HepG2 (cell line): ENCODE measurements around the gene DCLRE1C. TPM values are rescaled to one million over a fixed set of nuclear protein-coding genes. Genes with fewer than 3 reads are reported as not detected.

Experiments
- SP2 ChIP-seq: sonication (generic); formaldehyde crosslinking; IDR thresholded peaks from 2 replicates; pipeline ENCODE4 v1.5.1; 2020; ENCODE audit warnings: mild to moderate bottlenecking, missing genetic modification reagents
- ZC3H13 ChIP-seq: sonication (generic); formaldehyde crosslinking; IDR thresholded peaks from 2 replicates; pipeline ENCODE4 v1.8.1; 2023; ENCODE audit warnings: mild to moderate bottlenecking, missing genetic modification reagents, moderate library complexity
- ZNF234 ChIP-seq: sonication (generic); formaldehyde crosslinking; conservative IDR thresholded peaks from 2 replicates; pipeline ENCODE4 v1.5.1; 2020; ENCODE audit warnings: mild to moderate bottlenecking, missing genetic modification reagents
- polyA plus RNA-seq, 8 experiments: library from polyadenylated mRNA; depleted of rRNA in 3 of 8; stranded (reverse) in 7 of 8; unstranded in 1 of 8; fragments of >200 nt; fragmentation: Illumina TruSeq in 4 of 8; extraction: Trizol in 4 of 8; gene quantifications; 2 replicates each; pipeline versions ENCODE4 v1.2.1 to v1.2.3, GENCODE V29; 2011 to 2016; ENCODE audit warnings: low read depth in 4 of 8, missing spikeins in 1 of 8, mixed read lengths in 1 of 8; ENCODE audit not compliant: insufficient read depth in 1 of 8
- total RNA-seq, 5 experiments: library from RNA; depleted of rRNA; stranded (reverse); fragments of >200 nt; fragmentation: Illumina TruSeq; extraction: Trizol; gene quantifications; 2 replicates each; pipeline ENCODE4 v1.2.3, GENCODE V29; 2016; ENCODE audit warnings: low read depth in 1 of 5
- TF ChIP-seq, protein P1 (sequence below): sonication (generic); formaldehyde crosslinking; IDR thresholded peaks from 2 replicates; pipeline ENCODE4 v1.5.1; 2020; ENCODE audit warnings: mild to moderate bottlenecking, missing genetic modification reagents, borderline replicate concordance
- TF ChIP-seq, protein P2 (sequence below): sonication (generic); formaldehyde crosslinking; IDR thresholded peaks from 2 replicates; pipeline ENCODE4 v1.5.0; 2020; ENCODE audit warnings: mild to moderate bottlenecking, missing genetic modification reagents

Gene DCLRE1C
- total and polyA plus RNA-seq, 2 of the 13 experiments (the other 11 are each of a cell fraction or from before 2014, with no cell fraction given), result 3.0 to 10.3 TPM

DNA sequence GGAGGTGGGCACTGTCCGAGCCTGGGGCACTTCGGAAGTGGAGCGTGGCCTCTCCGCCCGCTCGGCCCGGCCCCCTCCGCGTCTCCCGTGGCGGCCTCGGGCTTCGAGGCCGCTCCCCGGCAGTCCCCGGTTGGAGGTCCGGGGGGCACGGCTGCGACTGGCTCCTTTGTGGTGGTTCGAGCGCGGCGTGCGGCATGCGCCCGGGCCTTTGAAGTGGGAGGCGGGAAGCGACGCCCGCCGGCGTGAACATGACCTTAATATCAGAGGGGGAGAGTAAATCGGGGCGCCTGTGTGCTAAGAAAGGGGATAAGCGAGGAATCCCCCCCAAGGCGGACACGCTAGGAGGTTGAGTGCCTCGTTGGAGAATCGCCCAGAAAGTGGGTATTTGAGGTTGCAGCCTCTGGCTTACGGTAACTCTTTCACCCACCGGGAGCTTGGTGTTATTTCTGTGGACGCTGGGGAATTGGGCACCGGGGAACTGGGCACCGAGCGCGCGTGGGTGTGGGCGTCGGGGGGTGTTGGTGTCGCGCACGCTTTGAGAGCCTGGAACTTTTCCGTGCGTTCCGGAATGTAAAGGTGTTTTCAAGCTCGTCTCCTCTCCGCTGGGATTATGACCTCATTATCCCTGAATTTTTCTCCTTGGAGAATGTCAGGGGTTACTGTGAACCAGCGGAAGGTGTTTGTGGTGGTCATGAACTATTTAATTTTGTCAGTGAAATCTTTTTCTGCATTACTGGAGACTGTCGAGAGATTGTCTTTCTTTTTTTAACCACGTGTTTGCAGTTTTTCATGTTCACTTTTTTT, 74.6 kb downstream of the DCLRE1C start (continued):
- TF ChIP-seq, protein P1, sequence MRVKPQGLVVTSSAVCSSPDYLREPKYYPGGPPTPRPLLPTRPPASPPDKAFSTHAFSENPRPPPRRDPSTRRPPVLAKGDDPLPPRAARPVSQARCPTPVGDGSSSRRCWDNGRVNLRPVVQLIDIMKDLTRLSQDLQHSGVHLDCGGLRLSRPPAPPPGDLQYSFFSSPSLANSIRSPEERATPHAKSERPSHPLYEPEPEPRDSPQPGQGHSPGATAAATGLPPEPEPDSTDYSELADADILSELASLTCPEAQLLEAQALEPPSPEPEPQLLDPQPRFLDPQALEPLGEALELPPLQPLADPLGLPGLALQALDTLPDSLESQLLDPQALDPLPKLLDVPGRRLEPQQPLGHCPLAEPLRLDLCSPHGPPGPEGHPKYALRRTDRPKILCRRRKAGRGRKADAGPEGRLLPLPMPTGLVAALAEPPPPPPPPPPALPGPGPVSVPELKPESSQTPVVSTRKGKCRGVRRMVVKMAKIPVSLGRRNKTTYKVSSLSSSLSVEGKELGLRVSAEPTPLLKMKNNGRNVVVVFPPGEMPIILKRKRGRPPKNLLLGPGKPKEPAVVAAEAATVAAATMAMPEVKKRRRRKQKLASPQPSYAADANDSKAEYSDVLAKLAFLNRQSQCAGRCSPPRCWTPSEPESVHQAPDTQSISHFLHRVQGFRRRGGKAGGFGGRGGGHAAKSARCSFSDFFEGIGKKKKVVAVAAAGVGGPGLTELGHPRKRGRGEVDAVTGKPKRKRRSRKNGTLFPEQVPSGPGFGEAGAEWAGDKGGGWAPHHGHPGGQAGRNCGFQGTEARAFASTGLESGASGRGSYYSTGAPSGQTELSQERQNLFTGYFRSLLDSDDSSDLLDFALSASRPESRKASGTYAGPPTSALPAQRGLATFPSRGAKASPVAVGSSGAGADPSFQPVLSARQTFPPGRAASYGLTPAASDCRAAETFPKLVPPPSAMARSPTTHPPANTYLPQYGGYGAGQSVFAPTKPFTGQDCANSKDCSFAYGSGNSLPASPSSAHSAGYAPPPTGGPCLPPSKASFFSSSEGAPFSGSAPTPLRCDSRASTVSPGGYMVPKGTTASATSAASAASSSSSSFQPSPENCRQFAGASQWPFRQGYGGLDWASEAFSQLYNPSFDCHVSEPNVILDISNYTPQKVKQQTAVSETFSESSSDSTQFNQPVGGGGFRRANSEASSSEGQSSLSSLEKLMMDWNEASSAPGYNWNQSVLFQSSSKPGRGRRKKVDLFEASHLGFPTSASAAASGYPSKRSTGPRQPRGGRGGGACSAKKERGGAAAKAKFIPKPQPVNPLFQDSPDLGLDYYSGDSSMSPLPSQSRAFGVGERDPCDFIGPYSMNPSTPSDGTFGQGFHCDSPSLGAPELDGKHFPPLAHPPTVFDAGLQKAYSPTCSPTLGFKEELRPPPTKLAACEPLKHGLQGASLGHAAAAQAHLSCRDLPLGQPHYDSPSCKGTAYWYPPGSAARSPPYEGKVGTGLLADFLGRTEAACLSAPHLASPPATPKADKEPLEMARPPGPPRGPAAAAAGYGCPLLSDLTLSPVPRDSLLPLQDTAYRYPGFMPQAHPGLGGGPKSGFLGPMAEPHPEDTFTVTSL, result 0 out of 2 replicates have a peak, but pooled peaks have one; percentile 16
- TF ChIP-seq, protein P2, sequence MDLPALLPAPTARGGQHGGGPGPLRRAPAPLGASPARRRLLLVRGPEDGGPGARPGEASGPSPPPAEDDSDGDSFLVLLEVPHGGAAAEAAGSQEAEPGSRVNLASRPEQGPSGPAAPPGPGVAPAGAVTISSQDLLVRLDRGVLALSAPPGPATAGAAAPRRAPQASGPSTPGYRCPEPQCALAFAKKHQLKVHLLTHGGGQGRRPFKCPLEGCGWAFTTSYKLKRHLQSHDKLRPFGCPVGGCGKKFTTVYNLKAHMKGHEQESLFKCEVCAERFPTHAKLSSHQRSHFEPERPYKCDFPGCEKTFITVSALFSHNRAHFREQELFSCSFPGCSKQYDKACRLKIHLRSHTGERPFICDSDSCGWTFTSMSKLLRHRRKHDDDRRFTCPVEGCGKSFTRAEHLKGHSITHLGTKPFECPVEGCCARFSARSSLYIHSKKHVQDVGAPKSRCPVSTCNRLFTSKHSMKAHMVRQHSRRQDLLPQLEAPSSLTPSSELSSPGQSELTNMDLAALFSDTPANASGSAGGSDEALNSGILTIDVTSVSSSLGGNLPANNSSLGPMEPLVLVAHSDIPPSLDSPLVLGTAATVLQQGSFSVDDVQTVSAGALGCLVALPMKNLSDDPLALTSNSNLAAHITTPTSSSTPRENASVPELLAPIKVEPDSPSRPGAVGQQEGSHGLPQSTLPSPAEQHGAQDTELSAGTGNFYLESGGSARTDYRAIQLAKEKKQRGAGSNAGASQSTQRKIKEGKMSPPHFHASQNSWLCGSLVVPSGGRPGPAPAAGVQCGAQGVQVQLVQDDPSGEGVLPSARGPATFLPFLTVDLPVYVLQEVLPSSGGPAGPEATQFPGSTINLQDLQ (CRISPR knock-in tag), result no peak
- TF ChIP-seq ZC3H13 (CRISPR knock-in tag) (0 out of 2 replicates have a peak, but pooled peaks have one; percentile 72), ZNF234 (CRISPR knock-in tag) (no peak), SP2 (CRISPR knock-in tag) (no peak)
